Stimulated activated naive CD4-positive, alpha-beta T cell (primary cell): ENCODE results near the gene OR8K3.

Experiments
- DNase-seq, 6 experiments: peaks; one replicate each; lab custom pipeline; 2025; lab: John Stamatoyannopoulos, UW

Gene OR8K3

DNA sequence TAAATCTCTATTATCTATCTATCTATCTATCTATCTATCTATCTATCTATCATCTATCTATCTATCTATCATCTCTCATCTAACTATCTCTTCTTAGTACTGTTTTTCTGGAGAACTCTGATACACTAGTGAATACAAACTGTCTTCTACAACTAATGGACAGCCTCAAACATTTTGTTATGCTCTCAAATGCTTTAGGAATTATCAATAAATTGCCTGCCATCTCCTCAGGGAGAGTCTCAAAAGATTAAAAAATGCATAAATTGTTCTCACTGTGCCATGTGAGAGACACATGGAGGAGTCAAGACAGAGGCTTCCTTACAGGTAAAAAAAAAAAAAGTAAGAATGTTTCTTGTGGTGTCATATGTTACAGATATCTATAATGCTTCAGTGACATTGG lies at the start of gene OR8K3:
Gene OR8K3 (plus strand): TSS at position 301 of the 400 bp plus-strand sequence. CDS start 3,163 bp downstream, outside the sequence.
- no peak for DNase-seq

DNA sequence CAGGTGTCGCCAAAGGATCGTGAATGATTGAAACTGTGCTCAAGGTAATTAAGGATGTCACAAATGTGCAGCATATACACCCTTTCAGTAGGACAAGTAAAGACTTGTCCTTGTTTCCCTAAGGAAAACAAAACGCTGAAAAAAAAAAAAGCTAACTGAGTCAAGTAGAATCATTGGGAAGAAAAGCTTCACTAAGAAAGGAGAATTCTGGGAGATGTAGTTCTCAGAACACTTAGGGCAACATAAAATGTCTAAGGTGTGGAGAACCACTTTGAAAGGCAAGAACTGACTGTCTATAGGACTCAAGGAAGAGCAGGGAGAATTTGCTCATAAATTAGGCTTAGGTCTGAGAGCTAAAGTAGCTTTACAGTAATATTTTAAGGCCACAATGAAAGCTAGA lies 43.9 kb upstream of the OR8K3 start:
- DNase-seq: no peak

DNA sequence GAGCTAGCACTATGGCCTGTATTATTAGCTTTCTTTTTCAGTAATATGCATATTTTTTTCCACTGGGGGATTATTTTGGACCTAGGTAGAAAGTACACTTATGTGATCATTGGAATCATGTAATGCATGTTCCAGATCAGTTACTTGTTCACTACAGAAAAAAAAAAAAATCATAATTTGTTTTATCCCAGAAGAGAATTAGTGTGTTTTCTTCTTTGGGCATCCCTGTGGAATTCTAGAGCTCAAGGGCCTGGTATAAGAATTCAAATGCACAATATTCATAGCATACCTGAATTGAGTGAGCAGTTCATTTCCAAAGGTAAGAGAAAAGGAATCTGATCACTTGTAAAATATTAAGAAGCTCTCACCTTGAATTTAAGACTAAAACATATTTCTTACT lies 41.1 kb upstream of the OR8K3 start, which contains the start of gene OR5T1:
Gene OR5T1 (plus strand): TSS at position 301 of the 400 bp plus-strand sequence. CDS start 1,485 bp downstream, outside the sequence.
- no peak for DNase-seq

DNA sequence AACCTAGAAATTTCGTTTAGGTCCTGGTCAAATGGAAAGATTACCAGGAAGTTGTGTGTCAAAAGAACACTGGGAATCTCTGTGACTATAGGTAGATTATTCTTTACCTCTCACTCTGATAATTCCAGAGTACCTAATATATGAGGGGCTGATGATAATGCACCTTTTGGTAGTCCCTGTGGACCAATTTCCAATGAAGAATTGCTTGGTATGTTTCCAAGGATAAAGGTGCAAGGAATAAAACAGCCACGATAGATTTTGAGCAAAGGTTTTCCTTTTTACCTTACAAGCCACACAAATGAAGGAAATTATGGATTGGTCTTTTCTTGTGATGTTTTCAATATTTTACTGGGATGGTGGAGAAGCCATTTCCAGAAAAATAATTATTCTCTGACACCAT lies 22.8 kb upstream of the OR8K3 start, which contains the start of gene OR8H1:
Gene OR8H1 (minus strand): TSS at position 101 of the 400 bp plus-strand sequence. CDS start 1,192 bp downstream, outside the sequence.
- no peak for DNase-seq

DNA sequence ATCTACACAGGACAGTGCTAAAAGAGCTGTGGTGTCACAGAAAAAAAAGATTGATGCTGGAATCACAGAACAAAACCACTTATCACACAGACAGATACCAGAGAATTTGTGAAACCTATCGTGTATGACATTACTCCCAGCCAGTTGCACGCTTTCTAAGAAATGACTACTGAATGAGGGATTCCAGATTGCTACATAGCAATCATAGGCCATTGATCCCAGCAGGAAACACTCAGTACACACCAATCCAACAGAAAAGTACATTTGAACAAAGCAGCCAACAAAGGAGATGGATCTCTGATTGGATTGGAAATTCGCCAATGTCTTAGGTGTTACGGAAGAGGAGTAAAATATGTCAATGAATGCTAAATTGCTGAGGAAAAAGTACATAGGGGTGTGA lies 18.0 kb upstream of the OR8K3 start:
- DNase-seq: no peak

DNA sequence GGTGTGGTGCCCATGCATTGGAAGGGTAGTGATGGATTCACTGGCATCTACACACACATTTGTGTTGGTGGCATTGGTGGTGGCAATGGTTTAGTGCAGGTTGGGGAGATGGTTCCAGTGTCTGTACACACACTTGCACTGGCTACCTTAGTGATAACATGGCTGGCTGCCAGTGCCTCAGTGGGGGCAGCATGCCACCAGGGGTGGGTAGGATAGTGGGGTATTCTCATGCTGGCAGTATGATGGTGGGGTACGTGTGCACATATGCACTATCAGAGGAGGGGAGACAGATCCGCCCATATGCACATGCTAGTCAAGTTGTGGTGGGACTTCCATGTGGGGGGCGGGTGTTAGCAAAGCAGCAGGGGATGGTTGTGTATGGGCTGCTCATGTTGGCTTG lies 7.1 kb upstream of the OR8K3 start:
- DNase-seq: no peak

DNA sequence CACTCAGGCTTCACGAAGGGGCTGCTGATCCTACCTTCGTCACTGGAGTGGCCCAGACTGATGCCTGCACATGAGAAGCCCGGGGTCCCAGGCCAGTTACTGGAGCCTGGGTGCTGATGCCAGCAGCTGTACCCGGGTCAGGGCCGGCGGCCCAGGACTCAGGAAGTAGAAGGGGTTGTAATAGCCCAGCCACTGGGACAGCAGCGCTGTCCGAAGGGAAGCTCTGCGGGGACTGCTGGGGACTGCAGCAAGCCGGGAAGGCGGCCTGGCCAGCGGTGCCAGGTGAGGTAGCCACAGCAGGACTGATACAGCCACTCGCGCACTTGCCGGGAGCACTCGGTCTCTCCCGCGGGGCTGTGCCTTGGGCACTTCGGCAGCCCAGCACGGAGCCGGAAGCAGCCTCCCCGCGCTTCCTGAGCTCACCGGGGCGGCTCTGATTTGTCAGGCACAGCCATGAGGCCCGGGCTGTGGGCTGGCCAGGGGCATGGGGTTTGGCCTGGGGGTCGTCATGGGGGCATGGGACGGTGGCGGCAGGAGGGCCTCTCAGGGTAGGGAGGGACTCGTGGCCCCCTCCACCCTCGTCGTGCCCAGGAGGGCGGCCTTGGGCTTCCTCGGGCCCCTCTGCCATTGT lies 17.0 kb downstream of the OR8K3 start:
- DNase-seq: no peak

DNA sequence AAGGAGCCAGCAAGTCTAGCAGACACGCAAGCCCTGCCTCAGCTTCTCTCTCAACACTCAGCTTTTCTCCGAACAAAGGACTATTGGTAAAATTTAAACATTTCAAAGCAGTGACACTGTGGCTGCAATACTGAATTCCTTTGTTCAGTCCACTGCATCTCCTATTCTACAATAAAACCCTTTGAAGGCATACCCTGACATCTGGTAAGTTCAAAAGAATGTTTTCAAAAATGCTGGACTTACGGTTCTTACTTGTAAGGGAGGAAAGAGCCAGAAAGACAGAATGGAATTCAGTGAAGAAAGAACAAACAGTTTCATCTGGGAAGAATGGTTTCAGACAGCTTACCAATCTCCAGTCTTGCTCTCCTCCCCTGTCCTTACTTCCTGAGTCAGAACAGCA lies 18.2 kb downstream of the OR8K3 start:
- no peak for DNase-seq

DNA sequence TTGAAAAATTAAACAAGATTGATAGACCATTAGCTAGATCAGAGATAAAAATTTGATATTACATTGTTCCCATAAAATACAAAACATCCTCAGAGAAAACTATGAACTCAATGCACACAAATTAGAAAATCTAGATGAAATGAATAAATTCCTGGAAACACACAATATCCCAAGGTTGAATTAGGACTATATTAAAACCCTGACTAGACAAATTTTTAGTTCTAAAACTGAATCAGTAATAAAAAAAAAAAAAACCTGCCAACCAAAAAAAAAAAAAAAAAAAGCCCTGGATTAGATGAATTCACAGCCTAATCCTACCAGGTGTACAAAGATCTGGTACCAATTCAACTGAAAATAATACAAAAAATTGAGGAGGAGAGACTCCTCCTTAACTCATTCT lies 25.3 kb downstream of the OR8K3 start:
- no peak for DNase-seq

DNA sequence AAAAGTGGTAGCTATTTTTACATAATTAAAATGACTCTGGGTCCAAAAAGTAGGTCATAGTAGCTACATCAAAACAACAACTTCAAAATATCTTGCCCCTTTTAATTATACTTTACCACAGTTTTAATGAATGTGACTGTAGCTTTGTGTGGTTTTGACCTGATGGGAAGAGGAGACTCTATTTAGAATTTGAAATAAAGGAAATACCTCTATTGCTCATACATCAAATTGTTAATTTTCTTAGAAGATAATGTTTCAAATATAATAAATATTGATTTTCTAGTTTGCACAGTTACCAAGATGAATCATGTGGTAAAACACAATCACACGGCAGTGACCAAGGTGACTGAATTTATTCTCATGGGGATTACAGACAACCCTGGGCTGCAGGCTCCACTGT lies 30.8 kb downstream of the OR8K3 start, which contains the start of gene OR8K1:
Gene OR8K1 (plus strand): TSS at position 301 of the 400 bp plus-strand sequence. CDS start 0 bp downstream, at position 301.
- DNase-seq: no peak

DNA sequence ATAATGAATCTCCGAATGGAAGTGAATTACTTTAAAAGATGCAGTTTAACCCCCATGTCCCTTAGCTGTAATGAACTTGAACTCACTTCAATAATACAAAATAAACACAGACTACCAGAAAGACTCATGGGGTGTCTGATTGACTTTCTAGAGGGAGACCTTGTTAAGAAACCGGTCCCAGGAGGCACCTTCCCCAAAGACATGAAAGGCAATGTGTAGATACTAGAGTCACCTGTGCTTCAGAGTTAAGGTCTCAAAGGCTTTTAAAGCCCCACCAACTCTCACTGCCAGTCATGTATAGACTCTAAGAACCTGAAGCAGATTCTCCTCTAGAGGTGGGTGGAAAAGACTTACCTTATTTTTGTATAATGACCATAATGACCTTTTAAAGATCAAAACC lies 39.0 kb downstream of the OR8K3 start, which contains the start of gene OR8J1:
Gene OR8J1 (plus strand): TSS at position 301 of the 400 bp plus-strand sequence. CDS start 5,956 bp downstream, outside the sequence.
- no peak for DNase-seq
